Lower leg skin (tissue), 4 donors: Measurements from ENCODE around the gene RNF227. TPM values are rescaled to one million over a fixed set of nuclear protein-coding genes. Genes with fewer than 3 reads are reported as not detected.

Experiments
- DNase-seq, 2 donors: peaks; one replicate each; pipeline ENCODE4 v3.0.0-alpha.2; 2019; ENCODE audit warnings: low spot score in 2 of 2
- H3K4me3 ChIP-seq: fragments of 200-600 bp; sonication (generic); 2 replicates; pipeline ENCODE4 v1.5.1; 2017; ENCODE audit warnings: mild to moderate bottlenecking, low read depth; ENCODE audit not compliant: poor library complexity, severe bottlenecking
- POLR2A ChIP-seq, 2 donors: fragments of 450-650 bp; IDR thresholded peaks; one replicate each; pipeline ENCODE4 v1.6.1; 2016 to 2017; ENCODE audit warnings: antibody characterized with exemption in 2 of 2, mild to moderate bottlenecking in 1 of 2, moderate library complexity in 1 of 2
- WGBS, 2 donors: methylation state at CpG; one replicate each; pipeline ENCODE4 v1.1.5; 2018; 5-methylcytosine and 5-hydroxymethylcytosine counted together
- intact Hi-C: fragments of 100-400 bp; cut with DNase I; formaldehyde crosslinking; loops from one replicate; pipeline ENCODE4 v1.15.0; 2023; ENCODE audit warnings: low total_unique reads
- total RNA-seq, 4 donors: library from RNA; depleted of rRNA; stranded (reverse); fragments of >200 nt; gene quantifications; one replicate each; pipeline ENCODE4 v1.1.0, GENCODE V29; 2016
- TF ChIP-seq, protein P1 (sequence below), 3 donors: fragments of 450-650 bp; IDR thresholded peaks; one replicate each; pipeline ENCODE4 v1.5.1; 2016; ENCODE audit warnings: antibody characterized with exemption in 3 of 3, mild to moderate bottlenecking in 3 of 3, moderate library complexity in 2 of 3

The RNF227 gene
- total RNA-seq, 4 donors from 2014 or later: 111 to 202 (median 172) TPM

DNA sequence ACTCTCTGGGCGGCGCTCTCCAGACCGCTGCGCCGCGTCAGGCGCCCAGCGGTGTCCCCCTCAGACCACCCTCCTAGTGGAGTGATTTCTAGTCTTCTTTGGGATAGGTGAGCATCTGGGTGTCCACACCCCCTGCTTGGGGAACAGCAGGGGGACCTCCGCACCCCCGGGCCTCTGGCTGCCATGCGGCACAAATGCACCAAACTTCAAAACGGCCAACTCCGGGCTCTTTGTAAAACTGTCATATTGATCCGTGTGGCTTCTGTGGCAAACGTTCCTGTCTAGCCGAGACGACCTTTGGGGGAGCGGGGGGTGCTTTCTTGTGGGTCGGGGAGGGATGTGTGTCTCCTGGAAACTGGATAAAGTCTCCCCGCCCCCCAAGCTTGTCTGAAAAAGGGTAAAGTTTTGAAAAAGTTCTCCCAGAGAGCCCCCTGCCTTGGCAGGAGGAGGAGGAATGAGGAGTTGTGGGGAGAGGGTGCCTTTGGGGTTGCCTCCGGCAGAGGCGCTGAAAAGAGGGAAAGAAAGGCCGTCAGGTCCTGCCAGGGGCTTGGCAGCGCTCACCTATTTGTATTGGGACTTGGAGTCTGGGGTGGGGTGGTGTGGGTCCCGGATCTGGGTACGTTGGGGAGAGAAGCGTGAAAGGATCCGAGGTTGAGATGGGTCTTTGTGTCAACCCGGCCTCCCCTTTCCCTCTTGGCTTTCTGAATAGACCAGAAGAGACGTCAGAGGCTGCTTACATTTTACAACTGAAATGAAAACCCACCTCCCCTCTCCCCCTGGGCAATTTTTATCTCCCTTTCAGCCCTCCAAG lies 29.7 kb downstream of the RNF227 start:
- DNase-seq: peak in 1 of 2 donors; percentile 92
- intact Hi-C loops: no loop called here
- 1 to 2% methylated on average over 30 of the region's 30 CpGs for WGBS, 2 donors
- no peak for TF ChIP-seq POLR2A (IDR thresholded peaks at IDR 0.05)
- TF ChIP-seq, protein P1, sequence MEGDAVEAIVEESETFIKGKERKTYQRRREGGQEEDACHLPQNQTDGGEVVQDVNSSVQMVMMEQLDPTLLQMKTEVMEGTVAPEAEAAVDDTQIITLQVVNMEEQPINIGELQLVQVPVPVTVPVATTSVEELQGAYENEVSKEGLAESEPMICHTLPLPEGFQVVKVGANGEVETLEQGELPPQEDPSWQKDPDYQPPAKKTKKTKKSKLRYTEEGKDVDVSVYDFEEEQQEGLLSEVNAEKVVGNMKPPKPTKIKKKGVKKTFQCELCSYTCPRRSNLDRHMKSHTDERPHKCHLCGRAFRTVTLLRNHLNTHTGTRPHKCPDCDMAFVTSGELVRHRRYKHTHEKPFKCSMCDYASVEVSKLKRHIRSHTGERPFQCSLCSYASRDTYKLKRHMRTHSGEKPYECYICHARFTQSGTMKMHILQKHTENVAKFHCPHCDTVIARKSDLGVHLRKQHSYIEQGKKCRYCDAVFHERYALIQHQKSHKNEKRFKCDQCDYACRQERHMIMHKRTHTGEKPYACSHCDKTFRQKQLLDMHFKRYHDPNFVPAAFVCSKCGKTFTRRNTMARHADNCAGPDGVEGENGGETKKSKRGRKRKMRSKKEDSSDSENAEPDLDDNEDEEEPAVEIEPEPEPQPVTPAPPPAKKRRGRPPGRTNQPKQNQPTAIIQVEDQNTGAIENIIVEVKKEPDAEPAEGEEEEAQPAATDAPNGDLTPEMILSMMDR (IDR thresholded peaks at IDR 0.05): no peak
- H3K4me3 ChIP-seq: peak overlapping the region; percentile 52

DNA sequence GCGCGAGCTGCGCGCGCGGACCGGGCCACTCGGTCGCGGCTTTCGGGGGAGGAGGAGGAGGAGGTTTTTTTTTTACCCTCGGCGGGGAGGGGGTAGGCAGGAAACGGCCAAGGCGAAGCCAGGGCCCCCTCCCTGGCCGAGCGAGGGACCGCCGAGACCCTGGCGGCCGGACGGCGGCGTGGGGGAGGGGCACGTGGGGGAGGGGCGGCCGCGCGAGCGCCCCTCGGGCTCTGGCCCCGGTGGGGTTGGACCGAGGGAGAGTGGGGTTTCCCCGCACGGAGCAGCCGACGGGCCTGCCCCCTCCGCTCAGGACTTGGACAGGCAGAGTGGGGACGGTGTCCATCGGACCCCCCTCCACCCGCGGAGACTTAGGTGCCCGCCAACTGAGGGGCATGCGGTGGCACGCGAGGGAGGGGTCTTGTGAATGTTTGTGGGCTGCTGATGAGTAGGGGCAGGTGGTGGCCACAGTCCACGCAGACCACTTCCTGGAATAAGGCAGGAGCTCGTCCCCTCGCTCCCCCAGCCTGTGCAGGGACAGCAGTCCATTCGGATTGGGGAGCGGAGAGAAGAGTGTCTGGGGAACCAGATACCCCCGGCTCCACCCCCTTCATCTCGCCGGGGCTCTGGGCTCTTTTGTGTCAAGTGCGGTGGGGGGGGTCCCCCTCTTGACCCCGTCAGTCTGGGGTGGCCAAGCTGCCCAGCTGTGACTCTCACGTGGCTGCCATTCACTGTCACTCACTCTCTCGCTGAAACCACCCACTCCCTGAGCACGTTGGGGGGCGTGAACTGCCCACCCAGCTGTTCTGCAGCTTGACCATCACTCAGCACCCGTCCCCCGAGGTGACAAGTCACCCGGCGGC lies 30.5 kb downstream of the RNF227 start:
- H3K4me3 ChIP-seq: peak overlapping the region; percentile 52
- intact Hi-C loops: no loop called here
- DNase-seq: peak; percentile 34 to 90
- 0 to 2% methylated on average over 10 to 43 of the region's 64 CpGs for WGBS, 2 donors
- TF ChIP-seq, protein P1 (IDR thresholded peaks at IDR 0.05): no peak
- TF ChIP-seq POLR2A (IDR thresholded peaks at IDR 0.05): no peak

DNA sequence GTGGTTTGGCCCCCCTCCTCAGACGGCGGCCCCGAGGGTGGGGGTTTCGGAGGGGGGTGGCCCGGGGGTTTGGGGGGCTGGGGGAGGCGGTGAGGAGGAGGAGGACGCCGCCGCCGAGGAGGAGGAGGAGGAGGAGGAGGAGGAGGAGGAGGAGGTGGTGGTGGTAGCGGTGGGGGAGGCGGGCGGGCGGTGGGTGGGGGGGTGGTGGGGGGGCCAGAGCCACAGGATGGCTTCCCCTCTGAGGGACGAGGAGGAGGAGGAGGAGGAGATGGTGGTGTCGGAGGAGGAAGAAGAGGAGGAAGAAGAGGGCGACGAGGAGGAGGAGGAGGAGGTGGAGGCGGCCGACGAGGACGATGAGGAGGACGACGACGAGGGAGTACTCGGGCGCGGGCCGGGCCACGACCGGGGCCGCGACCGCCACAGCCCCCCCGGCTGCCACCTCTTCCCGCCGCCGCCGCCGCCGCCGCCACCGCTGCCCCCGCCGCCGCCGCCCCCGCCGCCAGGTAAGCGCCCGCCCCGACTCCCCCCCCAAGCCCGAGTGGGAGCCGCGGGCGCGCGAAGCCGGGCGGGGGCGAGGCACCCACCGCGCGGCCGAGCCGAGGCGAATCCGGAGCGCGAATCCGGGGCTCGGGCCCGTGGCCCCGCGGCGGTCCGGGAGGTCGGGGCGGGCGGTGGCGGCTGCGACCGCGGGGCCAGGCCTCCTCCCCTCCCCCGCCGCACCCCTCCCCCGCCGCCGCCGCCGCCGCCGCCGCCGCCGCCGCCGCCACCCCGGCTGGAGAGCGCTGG lies 31.3 kb downstream of the RNF227 start:
- peak in 1 of 2 donors; percentile 84 for DNase-seq
- WGBS, 2 donors: 1% methylated on average over 23 to 29 of the region's 100 CpGs
- TF ChIP-seq POLR2A (IDR thresholded peaks at IDR 0.05): no peak
- H3K4me3 ChIP-seq: peak overlapping the region; percentile 52
- intact Hi-C loops: no loop called here

DNA sequence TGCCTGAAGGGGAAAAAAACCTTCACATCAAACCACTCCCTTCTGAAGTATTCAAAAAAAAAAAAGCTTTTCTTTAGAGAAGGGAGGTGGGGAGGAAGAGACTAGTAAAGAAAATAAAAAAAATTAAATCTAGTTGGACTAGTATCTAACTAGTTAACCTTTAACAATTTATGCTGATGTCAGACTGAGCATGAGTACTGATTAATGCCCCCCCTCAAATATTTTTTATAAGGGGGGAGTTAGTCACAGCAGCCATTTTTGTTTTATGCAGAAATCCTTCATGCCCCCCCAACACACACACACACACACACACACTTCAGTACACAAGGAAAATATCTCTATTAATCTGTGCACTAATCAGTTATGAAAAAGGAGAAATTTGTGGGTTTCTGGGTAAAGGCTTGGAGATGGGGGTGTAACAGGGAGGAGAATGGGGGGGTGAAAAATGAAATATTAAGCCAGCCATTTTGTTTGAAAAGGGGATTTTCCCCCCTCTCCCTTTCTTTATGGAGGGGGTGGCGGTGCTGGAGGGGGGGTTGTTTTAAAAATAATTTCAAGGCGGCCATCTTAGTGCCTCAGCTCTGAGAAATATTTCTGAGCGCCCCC lies 32.2 kb downstream of the RNF227 start:
- WGBS, 2 donors: 2 to 7% methylated on average over 3 of the region's 3 CpGs
- DNase-seq: peak in 1 of 2 donors; percentile 73

DNA sequence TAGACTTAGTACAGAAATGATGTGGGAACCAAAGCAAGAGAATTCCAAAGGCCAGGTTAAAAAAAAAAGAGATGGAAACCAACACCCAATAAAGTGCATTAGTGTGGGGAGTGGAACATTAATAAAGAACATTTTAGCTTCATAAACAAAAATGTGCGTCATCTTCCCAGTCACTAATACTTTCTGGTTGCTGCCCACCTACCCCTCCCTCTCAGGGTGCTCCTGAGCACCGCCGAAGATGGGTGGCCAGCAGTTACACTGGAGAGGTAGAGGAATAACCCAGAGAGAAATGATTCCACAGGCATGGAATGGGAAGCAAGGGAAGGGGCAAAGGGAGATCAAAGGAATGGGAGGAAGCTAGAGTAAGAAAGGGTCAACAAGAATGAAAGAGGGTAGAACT lies 33.5 kb downstream of the RNF227 start:
- H3K4me3 ChIP-seq: no peak overlapping the region
- intact Hi-C loops: no loop called here
- TF ChIP-seq POLR2A (IDR thresholded peaks at IDR 0.05): no peak
- TF ChIP-seq, protein P1 (IDR thresholded peaks at IDR 0.05): no peak
- peak in 1 of 2 donors; percentile 50 for DNase-seq
- 60 to 85% methylated on average over 3 of the region's 3 CpGs for WGBS, 2 donors

More for the DNA sequence above, 32.2 kb downstream of the RNF227 start:
- TF ChIP-seq, protein P1 (IDR thresholded peaks at IDR 0.05): no peak
- TF ChIP-seq POLR2A (IDR thresholded peaks at IDR 0.05): no peak
- H3K4me3 ChIP-seq: no peak overlapping the region
- intact Hi-C loops: no loop called here
